Lower lobe of right lung (tissue), 2 donors: ENCODE results near the gene SYCN. TPM values are rescaled to one million over a fixed set of nuclear protein-coding genes. Genes with fewer than 3 reads are reported as not detected.

Source experiments
- ATAC-seq, 2 donors: fragments of 200-7000 bp; cut with Tn5 transposase; one replicate each; pipeline ENCODE4 v1.9.1; 2020 to 2022; ENCODE audit warnings: mild to moderate bottlenecking in 2 of 2, moderate library complexity in 2 of 2
- DNase-seq: peaks from one replicate; pipeline ENCODE4 v3.0.0-alpha.2; 2020
- H3K27ac ChIP-seq: fragments of 200-600 bp; one replicate; pipeline ENCODE4 v1.8.0; 2022
- H3K27me3 ChIP-seq: fragments of 200-600 bp; one replicate; pipeline ENCODE4 v1.8.0; 2022; ENCODE audit warnings: low read depth
- H3K36me3 ChIP-seq: fragments of 200-600 bp; one replicate; pipeline ENCODE4 v1.8.0; 2022; ENCODE audit warnings: mild to moderate bottlenecking
- H3K4me1 ChIP-seq: fragments of 200-600 bp; one replicate; pipeline ENCODE4 v1.8.0; 2022
- H3K4me3 ChIP-seq: fragments of 200-600 bp; one replicate; pipeline ENCODE4 v1.8.0; 2022; ENCODE audit warnings: mild to moderate bottlenecking
- H3K9me3 ChIP-seq: fragments of 200-600 bp; one replicate; pipeline ENCODE4 v1.8.0; 2022
- intact Hi-C: fragments of 100-400 bp; cut with DNase I; formaldehyde crosslinking; loops from one replicate; pipeline ENCODE4 v1.11.0; 2022
- total RNA-seq: library from RNA; stranded (reverse); fragmentation: NEBNext Ultra II Directional; extraction: Animal tissue kit (Norgen Biotek cat#: 25700); gene quantifications from one replicate; pipeline ENCODE4 v1.2.1, GENCODE V29; 2021
- TF ChIP-seq, protein P1 (sequence below): fragments of 200-600 bp; IDR thresholded peaks from one replicate; pipeline ENCODE4 v1.8.0; 2022; ENCODE audit warnings: antibody characterized with exemption, mild to moderate bottlenecking
- donor health status: DM: no; HTN: yes; CAD: no; lungs with severe emphysema.

The SYCN gene
- total RNA-seq, 1 donor from 2014 or later: not detected

DNA sequence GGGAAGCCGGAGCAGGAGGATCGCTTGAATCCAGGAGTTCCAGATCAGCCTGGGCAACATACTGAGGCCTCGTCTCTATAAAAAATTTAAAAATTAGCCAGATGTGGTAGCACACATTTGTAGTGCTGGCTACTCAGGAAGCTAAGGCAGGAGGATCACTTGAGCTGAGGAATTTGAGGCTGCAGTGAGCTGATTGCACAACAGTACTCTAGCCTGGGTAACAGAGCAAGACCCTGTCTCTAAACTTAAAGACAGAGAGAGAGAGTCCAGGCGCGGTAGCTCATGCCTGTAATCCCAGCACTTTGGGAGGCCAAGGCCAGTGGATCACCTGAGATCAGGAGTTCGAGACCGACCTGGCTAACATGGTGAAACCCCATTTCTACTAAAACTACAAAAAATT is 36.4 kb upstream of the SYCN start:
- DNase-seq (no peak), ATAC-seq (no peak)
- H3K27ac ChIP-seq: no peak overlapping the region
- no peaks in the 10 kb centered on the region for H3K4me1 ChIP-seq
- no peaks in the 10 kb centered on the region for H3K9me3 ChIP-seq
- no peak overlapping the region for H3K4me3 ChIP-seq
- H3K36me3 ChIP-seq: no peaks in the 10 kb centered on the region
- TF ChIP-seq, protein P1, sequence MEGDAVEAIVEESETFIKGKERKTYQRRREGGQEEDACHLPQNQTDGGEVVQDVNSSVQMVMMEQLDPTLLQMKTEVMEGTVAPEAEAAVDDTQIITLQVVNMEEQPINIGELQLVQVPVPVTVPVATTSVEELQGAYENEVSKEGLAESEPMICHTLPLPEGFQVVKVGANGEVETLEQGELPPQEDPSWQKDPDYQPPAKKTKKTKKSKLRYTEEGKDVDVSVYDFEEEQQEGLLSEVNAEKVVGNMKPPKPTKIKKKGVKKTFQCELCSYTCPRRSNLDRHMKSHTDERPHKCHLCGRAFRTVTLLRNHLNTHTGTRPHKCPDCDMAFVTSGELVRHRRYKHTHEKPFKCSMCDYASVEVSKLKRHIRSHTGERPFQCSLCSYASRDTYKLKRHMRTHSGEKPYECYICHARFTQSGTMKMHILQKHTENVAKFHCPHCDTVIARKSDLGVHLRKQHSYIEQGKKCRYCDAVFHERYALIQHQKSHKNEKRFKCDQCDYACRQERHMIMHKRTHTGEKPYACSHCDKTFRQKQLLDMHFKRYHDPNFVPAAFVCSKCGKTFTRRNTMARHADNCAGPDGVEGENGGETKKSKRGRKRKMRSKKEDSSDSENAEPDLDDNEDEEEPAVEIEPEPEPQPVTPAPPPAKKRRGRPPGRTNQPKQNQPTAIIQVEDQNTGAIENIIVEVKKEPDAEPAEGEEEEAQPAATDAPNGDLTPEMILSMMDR: no peak
- intact Hi-C loops: no loop called here
- H3K27me3 ChIP-seq: peaks cover 14% of the 10 kb centered on the region

DNA sequence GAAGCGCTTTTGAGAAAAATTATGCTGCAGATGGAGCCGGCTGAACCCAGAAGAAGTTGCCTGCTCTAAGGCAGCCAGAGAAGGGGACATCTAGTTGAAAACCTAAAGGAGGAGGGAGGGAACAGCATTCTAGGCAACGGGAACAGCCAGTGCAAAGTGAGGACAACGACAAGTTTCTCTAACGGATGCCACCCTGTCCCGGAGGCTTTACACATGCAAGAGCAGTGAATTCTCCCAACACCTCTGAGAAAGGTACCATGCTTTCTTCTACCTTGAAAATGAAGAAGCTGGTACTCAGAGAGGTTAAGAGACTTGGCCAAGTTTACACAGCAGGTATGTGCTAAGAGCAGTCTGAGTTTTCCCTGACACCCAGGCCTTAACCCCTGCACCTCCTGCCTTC is 34.9 kb upstream of the SYCN start:
- DNase-seq (no peak), ATAC-seq (no peak)
- Histone ChIP-seq H3K4me3 (no peak overlapping the region), H3K9me3 (no peaks in the 10 kb centered on the region), H3K4me1 (no peaks in the 10 kb centered on the region), H3K36me3 (no peaks in the 10 kb centered on the region), H3K27ac (no peak overlapping the region), H3K27me3 (peaks cover 11% of the 10 kb centered on the region)
- intact Hi-C loops: no loop called here
- TF ChIP-seq, protein P1: no peak

DNA sequence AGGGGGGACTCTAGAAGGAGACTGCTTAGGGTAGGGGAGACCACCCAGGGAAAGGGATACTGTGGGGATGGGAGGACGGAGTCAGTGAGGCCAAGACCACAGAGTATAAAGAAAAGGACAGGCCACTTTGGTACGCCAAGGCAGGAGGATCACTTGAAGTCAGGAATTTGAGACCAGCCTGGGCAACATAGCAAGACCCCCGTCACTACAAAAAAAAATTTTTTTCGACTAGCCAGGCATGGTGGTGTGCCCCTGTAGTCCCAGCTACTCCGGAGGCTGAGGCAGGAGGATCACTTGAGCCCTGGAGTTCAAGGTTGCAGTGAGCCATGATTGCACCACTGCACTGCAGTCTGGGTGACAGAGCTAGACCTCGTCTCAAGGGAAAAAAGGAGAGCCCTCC is 34.1 kb upstream of the SYCN start:
- Histone ChIP-seq H3K9me3 (no peaks in the 10 kb centered on the region), H3K27ac (no peak overlapping the region), H3K36me3 (no peaks in the 10 kb centered on the region), H3K4me3 (no peak overlapping the region), H3K4me1 (no peaks in the 10 kb centered on the region), H3K27me3 (peaks cover 10% of the 10 kb centered on the region)
- TF ChIP-seq, protein P1: no peak
- ATAC-seq: no peak
- intact Hi-C loops: no loop called here
- DNase-seq: no peak

DNA sequence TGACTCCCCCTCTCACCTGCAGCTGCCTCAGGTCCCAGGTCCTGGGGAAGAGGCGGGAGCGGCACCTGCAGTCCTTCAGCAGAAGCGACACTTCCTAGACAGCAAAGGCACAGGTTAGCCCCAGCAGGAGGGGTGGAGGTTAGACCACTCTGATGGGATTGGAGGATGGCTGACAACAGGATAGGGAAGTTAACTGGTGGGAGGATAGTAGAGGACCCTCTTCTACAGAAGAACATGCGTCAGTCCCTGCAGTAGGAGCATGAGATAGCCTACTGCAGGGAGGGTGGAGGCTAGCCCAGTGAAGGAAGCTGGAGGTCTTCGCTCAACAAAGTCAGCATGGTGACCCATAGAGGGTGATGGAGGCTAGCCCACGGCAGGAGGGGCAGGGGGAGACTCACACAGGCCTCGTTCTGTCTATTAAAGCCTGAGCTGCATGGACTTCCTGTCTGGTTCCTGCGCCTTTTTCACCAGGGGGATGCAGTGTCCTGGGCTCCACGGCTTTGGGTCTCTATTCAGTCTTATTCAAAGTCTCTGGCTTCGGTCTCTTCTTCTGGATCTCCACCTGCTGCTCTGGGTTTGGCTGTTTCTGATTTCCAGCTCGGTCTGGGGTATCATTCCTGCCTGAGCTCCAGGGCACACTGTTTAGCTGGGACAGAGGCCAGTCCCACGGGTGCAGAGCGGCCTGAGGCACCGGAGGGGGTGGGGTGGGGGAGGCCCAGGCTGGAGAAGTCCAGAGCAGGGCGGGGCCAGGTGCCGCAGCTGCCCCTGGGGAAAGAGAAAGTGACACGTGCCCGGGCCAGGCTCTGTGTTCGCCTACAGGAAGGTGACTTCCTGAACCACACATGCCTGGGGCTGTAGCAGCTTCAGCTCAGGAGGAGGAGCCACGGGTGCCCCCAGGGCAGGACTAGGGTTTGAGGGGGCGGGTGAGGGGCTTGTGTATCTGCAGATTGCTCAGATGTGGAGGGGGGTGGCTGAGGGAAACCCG is 33.4 kb upstream of the SYCN start:
- intact Hi-C loops: no loop called here
- H3K4me1 ChIP-seq: no peaks in the 10 kb centered on the region
- peak overlapping the region; percentile 14 for H3K4me3 ChIP-seq
- H3K27me3 ChIP-seq: peaks cover 10% of the 10 kb centered on the region
- peak; percentile 96 to 97 for ATAC-seq
- DNase-seq: peak; percentile 91
- H3K27ac ChIP-seq: no peak overlapping the region
- H3K36me3 ChIP-seq: no peaks in the 10 kb centered on the region
- TF ChIP-seq, protein P1: no peak
- no peaks in the 10 kb centered on the region for H3K9me3 ChIP-seq

DNA sequence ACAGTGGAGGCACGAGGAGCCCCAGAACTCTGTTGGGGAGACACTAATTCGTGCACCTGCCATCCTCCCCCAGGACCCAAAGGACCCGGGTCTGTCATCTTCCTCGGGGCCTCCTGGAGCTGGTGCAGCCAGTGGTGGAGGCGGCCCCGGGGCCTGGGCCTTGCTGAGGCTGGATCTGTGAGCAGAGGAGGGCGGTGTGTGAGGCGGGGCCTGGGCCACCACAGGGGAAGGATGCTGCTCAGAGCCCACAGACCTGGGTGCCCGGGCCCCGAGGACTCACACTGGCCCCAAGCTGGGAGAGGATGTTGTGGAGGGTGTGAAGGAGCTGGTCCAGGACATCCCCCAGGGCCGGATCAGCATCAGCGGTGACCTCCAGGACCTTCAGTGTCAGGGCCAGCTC is 32.5 kb upstream of the SYCN start:
- Histone ChIP-seq H3K27me3 (peaks cover 10% of the 10 kb centered on the region), H3K36me3 (no peaks in the 10 kb centered on the region), H3K27ac (no peak overlapping the region), H3K4me1 (no peaks in the 10 kb centered on the region), H3K4me3 (no peak overlapping the region), H3K9me3 (no peaks in the 10 kb centered on the region)
- intact Hi-C loops: no loop called here
- TF ChIP-seq, protein P1: no peak
- ATAC-seq (peak in 1 of 2 donors; percentile 17), DNase-seq (no peak)
